Nephron (organoid): Measurements from ENCODE around the gene PCDHGA1.

ENCODE experiments used
- H3K27ac Mint-ChIP-seq, 3 experiments: 2 replicates each; pipeline ENCODE4 v1.8.0; 2020; ENCODE audit warnings: mixed read lengths in 3 of 3, mild to moderate bottlenecking in 2 of 3, moderate library complexity in 1 of 3
- H3K27me3 Mint-ChIP-seq: 2 replicates; pipeline ENCODE4 v1.8.0; 2021; ENCODE audit warnings: low read depth, mild to moderate bottlenecking, moderate library complexity, mixed read lengths
- H3K36me3 Mint-ChIP-seq: 2 replicates; pipeline ENCODE4 v1.8.0; 2020; ENCODE audit warnings: low read depth, mixed read lengths
- H3K4me1 Mint-ChIP-seq: 2 replicates; pipeline ENCODE4 v1.8.0; 2020; ENCODE audit warnings: mixed read lengths
- H3K4me3 Mint-ChIP-seq, 3 experiments: 2 replicates each; pipeline ENCODE4 v1.8.0; 2020; ENCODE audit warnings: mild to moderate bottlenecking in 3 of 3, mixed read lengths in 3 of 3, moderate library complexity in 2 of 3
- H3K9me3 Mint-ChIP-seq: 2 replicates; pipeline ENCODE4 v1.8.0; 2020; ENCODE audit warnings: mixed read lengths
- CTCF ChIP-seq, 3 experiments: fragments of 200-600 bp; sonication (generic); IDR thresholded peaks; one replicate each; pipeline ENCODE4 v1.5.0; 2021; ENCODE audit warnings: antibody characterized with exemption in 3 of 3; ENCODE audit not compliant: unreplicated experiment in 3 of 3

The PCDHGA1 gene

GRCh38 chr5:141355641-141356040, 25.3 kb downstream of the PCDHGA1 start:
- Mint-ChIP-seq H3K27me3 (peaks cover 4% of the 10 kb centered on the region), H3K36me3 (peaks cover 35% of the 10 kb centered on the region), H3K4me1 (no peaks in the 10 kb centered on the region), H3K27ac (no peak overlapping the region), H3K4me3 (no peak overlapping the region), H3K9me3 (peaks cover 54% of the 10 kb centered on the region)
- no peak for TF ChIP-seq CTCF (IDR thresholded peaks at IDR 0.05; ENCODE audit: unreplicated experiment in 3 of 3)

- H3K27ac Mint-ChIP-seq = no peak overlapping the region
- no peak overlapping the region for H3K4me3 Mint-ChIP-seq
- H3K36me3 Mint-ChIP-seq = peaks cover 40% of the 10 kb centered on the region
- peaks cover 4% of the 10 kb centered on the region for H3K27me3 Mint-ChIP-seq
- no peak for TF ChIP-seq CTCF (IDR thresholded peaks at IDR 0.05; ENCODE audit: unreplicated experiment in 3 of 3)
- H3K9me3 Mint-ChIP-seq = peaks cover 58% of the 10 kb centered on the region
- no peaks in the 10 kb centered on the region for H3K4me1 Mint-ChIP-seq
These were observed 25.8 kb downstream of the PCDHGA1 start for GRCh38 chr5:141356133-141356532.

GRCh38 chr5:141356950-141357349, 26.6 kb downstream of the PCDHGA1 start:
- peaks cover 4% of the 10 kb centered on the region for H3K27me3 Mint-ChIP-seq
- no peaks in the 10 kb centered on the region for H3K4me1 Mint-ChIP-seq
- TF ChIP-seq CTCF (IDR thresholded peaks at IDR 0.05; ENCODE audit: unreplicated experiment in 3 of 3) = no peak
- no peak overlapping the region for H3K4me3 Mint-ChIP-seq
- H3K36me3 Mint-ChIP-seq = peaks cover 42% of the 10 kb centered on the region
- H3K9me3 Mint-ChIP-seq = peaks cover 62% of the 10 kb centered on the region
- H3K27ac Mint-ChIP-seq = no peak overlapping the region

GRCh38 chr5:141359790-141360426, 29.6 kb downstream of the PCDHGA1 start, which contains the start of gene PCDHGB2:
TSS of gene PCDHGB2 (plus strand) at chr5:141359994. CDS start at chr5:141360136, 142 bp downstream.
- Mint-ChIP-seq H3K27me3 (peaks cover 4% of the 10 kb centered on the region), H3K36me3 (peaks cover 42% of the 10 kb centered on the region), H3K4me3 (no peak within 1 kb of the TSS)

GRCh38 chr5:141360685-141361084, 30.4 kb downstream of the PCDHGA1 start:
- H3K4me1 Mint-ChIP-seq = no peaks in the 10 kb centered on the region
- TF ChIP-seq CTCF (IDR thresholded peaks at IDR 0.05; ENCODE audit: unreplicated experiment in 3 of 3) = no peak
- no peak overlapping the region for H3K27ac Mint-ChIP-seq
- peaks cover 44% of the 10 kb centered on the region for H3K36me3 Mint-ChIP-seq
- peaks cover 4% of the 10 kb centered on the region for H3K27me3 Mint-ChIP-seq
- peaks cover 74% of the 10 kb centered on the region for H3K9me3 Mint-ChIP-seq
- H3K4me3 Mint-ChIP-seq = no peak overlapping the region

More at GRCh38 chr5:141359790-141360426, 29.6 kb downstream of the PCDHGA1 start, which contains the start of gene PCDHGB2:
- Mint-ChIP-seq H3K27ac (no peak within 1 kb of the TSS), H3K4me1 (no peaks in the 10 kb centered on the region), H3K9me3 (peaks cover 72% of the 10 kb centered on the region)
- TF ChIP-seq CTCF (IDR thresholded peaks at IDR 0.05; ENCODE audit: unreplicated experiment in 3 of 3) = no peak

GRCh38 chr5:141362719-141363118, 32.4 kb downstream of the PCDHGA1 start:
- Mint-ChIP-seq H3K36me3 (peaks cover 36% of the 10 kb centered on the region), H3K4me3 (no peak overlapping the region), H3K4me1 (no peaks in the 10 kb centered on the region), H3K9me3 (peaks cover 67% of the 10 kb centered on the region), H3K27me3 (no peaks in the 10 kb centered on the region), H3K27ac (no peak overlapping the region)
- TF ChIP-seq CTCF (IDR thresholded peaks at IDR 0.05; ENCODE audit: unreplicated experiment in 3 of 3) = no peak
